Measurements from ENCODE around the gene LEUTX. TPM values are rescaled to one million over a fixed set of nuclear protein-coding genes. Genes with fewer than 3 reads are reported as not detected.

Gene LEUTX, protein sequence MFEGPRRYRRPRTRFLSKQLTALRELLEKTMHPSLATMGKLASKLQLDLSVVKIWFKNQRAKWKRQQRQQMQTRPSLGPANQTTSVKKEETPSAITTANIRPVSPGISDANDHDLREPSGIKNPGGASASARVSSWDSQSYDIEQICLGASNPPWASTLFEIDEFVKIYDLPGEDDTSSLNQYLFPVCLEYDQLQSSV
- not detected for total RNA-seq

DNA sequence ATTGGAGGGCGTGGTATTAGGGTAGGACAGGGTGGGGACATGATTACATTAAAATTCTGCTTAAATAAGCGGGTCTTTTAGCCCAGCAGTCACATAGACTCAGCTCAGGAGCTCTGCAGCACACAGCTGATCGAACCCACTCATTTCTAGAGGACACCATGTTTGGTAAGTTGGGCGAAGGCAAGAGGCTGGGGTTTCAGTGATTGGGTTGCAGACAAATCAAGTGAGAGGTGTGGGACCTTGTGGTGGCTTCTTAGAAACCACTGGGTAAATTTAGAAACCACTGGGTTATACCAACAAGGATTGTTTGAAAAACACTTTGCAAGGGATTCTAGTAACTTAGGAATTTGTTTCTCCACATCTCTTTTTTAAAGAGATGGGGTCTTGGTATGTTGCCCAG lies at the start of gene LEUTX:
Gene LEUTX (plus strand): TSS at position 92 of the 400 bp plus-strand sequence. CDS start 67 bp downstream, at position 159.
- CTCF ChIA-PET = interaction anchor here (0.7 kb wide), 1 partner anchor 14 kb away, joined by 5 read pairs; no protein-coding TSS in a partner anchor
- ATAC-seq (no peak), DNase-seq (peak; percentile 33)
- Mint-ChIP-seq H3K4me1 (ENCODE audit: low read depth) (peaks cover 15% of the 10 kb centered on the region), H3K4me3 (no peak within 1 kb of the TSS), H3K27me3 (ENCODE audit: low read depth) (peaks cover 34% of the 10 kb centered on the region), H3K36me3 (ENCODE audit: low read depth) (no peaks in the 10 kb centered on the region), H3K27ac (no peak within 1 kb of the TSS), H3K9me3 (ENCODE audit: insufficient read depth) (no peaks in the 10 kb centered on the region)
- POLR2A ChIA-PET = no interaction called here

DNA sequence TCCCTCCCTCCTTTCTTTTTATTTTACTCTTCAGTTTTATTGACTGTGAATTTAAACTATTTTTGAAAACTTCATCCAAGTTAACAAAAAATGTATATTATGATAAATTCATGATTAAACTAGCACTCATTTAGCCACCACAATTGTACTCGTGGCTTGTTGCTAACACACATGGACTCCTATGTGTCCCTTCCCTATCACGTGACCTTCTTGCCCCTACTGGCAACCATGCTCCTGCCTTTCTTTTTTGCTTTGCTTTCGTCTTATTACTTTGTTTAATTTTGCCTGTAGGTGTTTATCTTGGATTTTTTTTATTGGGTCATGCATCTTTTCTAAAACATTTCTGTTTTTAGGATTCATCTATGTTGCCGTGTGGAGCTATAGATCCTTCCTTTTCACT lies 49.1 kb upstream of the LEUTX start:
- Mint-ChIP-seq H3K36me3 (ENCODE audit: low read depth) (no peaks in the 10 kb centered on the region), H3K27ac (no peak overlapping the region), H3K27me3 (ENCODE audit: low read depth) (peaks cover 19% of the 10 kb centered on the region), H3K4me1 (ENCODE audit: low read depth) (no peaks in the 10 kb centered on the region), H3K4me3 (no peak overlapping the region), H3K9me3 (ENCODE audit: insufficient read depth) (no peaks in the 10 kb centered on the region)
- no peak for ATAC-seq
- ChIA-PET POLR2A (no interaction called here), CTCF (no interaction called here)
- no peak for DNase-seq

DNA sequence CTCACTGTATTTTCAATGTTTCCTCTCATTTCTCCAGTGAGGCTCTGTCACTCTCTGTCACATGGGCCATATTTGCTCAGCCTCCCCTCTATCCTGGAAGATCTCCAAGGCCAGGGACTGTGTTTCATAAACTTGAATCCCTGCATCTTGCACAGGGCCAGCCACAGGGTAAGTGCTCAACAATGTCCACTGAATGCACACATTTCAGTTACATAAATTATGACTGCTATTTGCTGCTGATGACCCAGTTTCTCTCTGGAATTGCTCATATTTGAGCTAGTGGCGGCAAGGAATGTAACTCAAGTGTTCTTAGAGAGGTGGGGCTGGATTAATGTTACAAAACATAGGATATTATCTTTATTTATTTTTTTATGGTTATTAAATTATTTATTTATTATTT lies 47.0 kb upstream of the LEUTX start:
- ATAC-seq (no peak), DNase-seq (no peak)
- ChIA-PET POLR2A (no interaction called here), CTCF (no interaction called here)
- Mint-ChIP-seq H3K36me3 (ENCODE audit: low read depth) (no peaks in the 10 kb centered on the region), H3K4me3 (no peak overlapping the region), H3K9me3 (ENCODE audit: insufficient read depth) (no peaks in the 10 kb centered on the region), H3K4me1 (ENCODE audit: low read depth) (no peaks in the 10 kb centered on the region), H3K27ac (no peak overlapping the region), H3K27me3 (ENCODE audit: low read depth) (peaks cover 9% of the 10 kb centered on the region)

DNA sequence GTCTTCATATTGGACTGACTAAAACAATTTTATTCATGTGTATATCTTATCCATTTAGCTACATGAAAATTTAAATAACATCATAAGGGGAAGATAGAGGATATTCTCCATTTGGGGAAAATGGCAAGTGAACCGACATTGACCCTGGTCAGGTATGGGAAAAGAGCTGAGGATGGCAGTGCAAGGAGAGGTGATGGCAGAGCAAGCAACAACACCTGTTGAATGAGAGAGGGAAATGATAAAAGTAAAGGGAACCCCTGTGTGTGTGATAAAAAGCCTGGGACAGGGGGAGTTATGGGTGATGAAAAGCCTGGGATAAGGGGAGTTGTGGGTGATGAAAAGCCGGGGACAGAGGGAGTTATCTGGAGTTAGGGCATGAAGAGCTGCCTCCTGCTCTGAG lies 44.8 kb upstream of the LEUTX start:
- Mint-ChIP-seq H3K36me3 (ENCODE audit: low read depth) (no peaks in the 10 kb centered on the region), H3K4me3 (no peak overlapping the region), H3K4me1 (ENCODE audit: low read depth) (no peaks in the 10 kb centered on the region), H3K27me3 (ENCODE audit: low read depth) (peaks cover 9% of the 10 kb centered on the region), H3K9me3 (ENCODE audit: insufficient read depth) (no peaks in the 10 kb centered on the region), H3K27ac (no peak overlapping the region)
- ChIA-PET CTCF (no interaction called here), POLR2A (no interaction called here)
- no peak for ATAC-seq
- no peak for DNase-seq

DNA sequence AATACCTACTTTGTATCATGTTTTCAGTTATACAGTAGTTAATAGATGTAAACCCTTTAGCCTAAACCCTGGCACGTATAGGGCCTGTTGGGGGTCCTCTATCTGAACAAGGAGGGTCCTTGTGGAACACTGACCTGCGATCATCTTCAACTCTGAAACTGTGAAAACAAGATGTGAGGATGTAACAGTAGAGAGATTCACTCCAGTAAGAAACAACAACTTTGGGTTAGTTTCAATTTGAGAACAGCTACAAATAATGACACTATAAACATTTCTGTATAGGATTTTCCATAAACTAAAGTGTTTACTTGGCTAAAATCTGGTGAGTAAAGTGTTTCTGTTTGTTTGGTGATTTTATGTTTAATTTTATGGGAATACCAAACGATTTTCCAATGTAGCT lies 43.0 kb upstream of the LEUTX start:
- CTCF ChIA-PET = no interaction called here
- DNase-seq (no peak), ATAC-seq (no peak)
- no peak overlapping the region for H3K27ac Mint-ChIP-seq
- POLR2A ChIA-PET = no interaction called here
- H3K9me3 Mint-ChIP-seq (ENCODE audit: insufficient read depth) = no peaks in the 10 kb centered on the region
- no peaks in the 10 kb centered on the region for H3K36me3 Mint-ChIP-seq (ENCODE audit: low read depth)
- peaks cover 5% of the 10 kb centered on the region for H3K27me3 Mint-ChIP-seq (ENCODE audit: low read depth)
- peaks cover 7% of the 10 kb centered on the region for H3K4me1 Mint-ChIP-seq (ENCODE audit: low read depth)
- H3K4me3 Mint-ChIP-seq = no peak overlapping the region

DNA sequence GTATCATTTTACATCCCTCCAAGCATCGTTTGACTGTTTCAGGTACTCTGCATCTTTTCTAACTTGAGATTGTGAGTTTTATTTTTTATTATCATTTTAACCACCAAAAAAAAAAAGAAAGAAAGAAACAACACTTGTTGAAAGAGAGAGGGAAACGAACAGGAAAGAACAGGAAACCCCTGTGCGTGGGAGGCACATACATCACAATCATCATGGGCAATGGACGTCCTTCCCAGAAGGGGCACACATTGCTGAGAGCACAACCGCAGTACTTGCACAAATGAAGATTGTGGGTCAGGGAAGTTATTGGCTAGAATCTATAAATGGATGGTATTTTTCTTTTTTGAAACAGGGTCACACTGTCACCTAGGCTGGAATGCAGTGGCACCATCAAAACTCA lies 42.6 kb upstream of the LEUTX start:
- H3K36me3 Mint-ChIP-seq (ENCODE audit: low read depth) = no peaks in the 10 kb centered on the region
- CTCF ChIA-PET = no interaction called here
- no peak for ATAC-seq
- peaks cover 7% of the 10 kb centered on the region for H3K4me1 Mint-ChIP-seq (ENCODE audit: low read depth)
- no peaks in the 10 kb centered on the region for H3K9me3 Mint-ChIP-seq (ENCODE audit: insufficient read depth)
- H3K27ac Mint-ChIP-seq = no peak overlapping the region
- no peak overlapping the region for H3K4me3 Mint-ChIP-seq
- peaks cover 6% of the 10 kb centered on the region for H3K27me3 Mint-ChIP-seq (ENCODE audit: low read depth)
- no peak for DNase-seq
- POLR2A ChIA-PET = no interaction called here

DNA sequence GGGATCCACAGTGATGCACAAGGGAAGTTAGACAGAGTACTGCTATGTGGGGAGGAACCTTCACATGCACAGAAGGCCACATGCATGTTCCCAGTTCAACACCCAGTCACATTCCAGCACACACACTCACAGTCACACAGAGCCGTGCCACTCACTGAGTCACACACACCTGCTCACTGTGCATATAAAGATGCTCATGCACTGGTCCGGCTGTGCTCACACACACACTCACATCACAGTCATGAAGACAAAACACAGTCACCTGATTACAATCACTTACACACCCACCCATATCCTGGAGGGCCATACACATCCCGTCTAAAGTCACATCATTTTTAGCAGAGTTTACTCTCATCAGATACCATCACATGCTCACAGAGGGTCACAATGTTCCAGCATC lies 41.3 kb upstream of the LEUTX start:
- DNase-seq (no peak), ATAC-seq (no peak)
- Mint-ChIP-seq H3K9me3 (ENCODE audit: insufficient read depth) (no peaks in the 10 kb centered on the region), H3K27me3 (ENCODE audit: low read depth) (peaks cover 12% of the 10 kb centered on the region), H3K36me3 (ENCODE audit: low read depth) (no peaks in the 10 kb centered on the region), H3K4me1 (ENCODE audit: low read depth) (peaks cover 7% of the 10 kb centered on the region), H3K4me3 (no peak overlapping the region), H3K27ac (no peak overlapping the region)
- POLR2A ChIA-PET = no interaction called here
- CTCF ChIA-PET = interaction anchor here (0.7 kb wide), 1 partner anchor 272 kb away, joined by 3 read pairs; no protein-coding TSS in a partner anchor

DNA sequence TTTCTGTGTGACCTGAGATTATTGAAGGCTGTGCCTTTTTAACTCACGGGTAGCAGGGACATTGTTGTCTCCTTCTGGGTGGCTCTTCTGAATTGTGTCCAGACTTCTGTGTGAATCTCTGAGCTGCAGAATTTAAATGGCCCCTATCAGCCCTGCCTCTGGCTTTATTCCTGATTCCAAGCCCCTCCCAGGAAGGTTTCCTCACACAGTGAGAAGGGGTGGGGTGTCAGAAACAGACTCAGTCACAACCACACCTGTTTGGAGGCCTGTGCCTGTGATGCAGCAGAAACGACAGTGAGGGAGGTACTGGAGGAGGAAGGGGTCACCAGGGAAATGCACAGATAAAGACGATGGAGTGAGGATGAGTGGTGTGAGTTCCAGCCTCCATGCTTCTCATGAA lies 40.8 kb upstream of the LEUTX start, which contains the start of gene CLC:
Gene CLC (minus strand): TSS at position 139 of the 400 bp plus-strand sequence. CDS start 77 bp downstream, at position 62.
- no peaks in the 10 kb centered on the region for H3K36me3 Mint-ChIP-seq (ENCODE audit: low read depth)
- POLR2A ChIA-PET = no interaction called here
- H3K4me1 Mint-ChIP-seq (ENCODE audit: low read depth) = peaks cover 7% of the 10 kb centered on the region
- no peak for ATAC-seq
- no peaks in the 10 kb centered on the region for H3K9me3 Mint-ChIP-seq (ENCODE audit: insufficient read depth)
- H3K27ac Mint-ChIP-seq = no peak within 1 kb of the TSS
- H3K27me3 Mint-ChIP-seq (ENCODE audit: low read depth) = peaks cover 15% of the 10 kb centered on the region
- CTCF ChIA-PET = no interaction called here
- no peak for DNase-seq
- no peak within 1 kb of the TSS for H3K4me3 Mint-ChIP-seq

DNA sequence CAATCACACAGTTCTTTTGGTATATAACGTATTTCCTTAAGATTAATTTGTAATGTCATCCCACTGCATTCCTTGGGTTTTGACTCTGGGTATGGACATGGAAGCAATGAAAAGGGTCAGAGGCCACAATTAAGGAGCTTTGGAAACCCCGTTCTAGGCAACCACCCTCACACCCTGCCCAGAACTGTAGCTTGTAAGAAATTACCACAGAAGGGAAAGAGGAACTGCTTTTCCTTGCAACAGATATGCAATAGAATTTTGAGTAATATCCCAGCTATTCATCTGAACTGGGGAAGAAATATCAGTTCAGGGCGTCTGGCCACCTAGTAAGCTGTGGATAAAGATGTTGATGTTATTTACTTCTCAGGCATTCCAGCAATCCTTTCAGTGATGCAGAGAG lies 39.8 kb upstream of the LEUTX start:
- peaks cover 18% of the 10 kb centered on the region for H3K27me3 Mint-ChIP-seq (ENCODE audit: low read depth)
- H3K4me3 Mint-ChIP-seq = no peak overlapping the region
- ATAC-seq = no peak
- no peak overlapping the region for H3K27ac Mint-ChIP-seq
- no peaks in the 10 kb centered on the region for H3K9me3 Mint-ChIP-seq (ENCODE audit: insufficient read depth)
- peaks cover 7% of the 10 kb centered on the region for H3K4me1 Mint-ChIP-seq (ENCODE audit: low read depth)
- H3K36me3 Mint-ChIP-seq (ENCODE audit: low read depth) = no peaks in the 10 kb centered on the region
- no peak for DNase-seq
- ChIA-PET POLR2A (no interaction called here), CTCF (no interaction called here)

DNA sequence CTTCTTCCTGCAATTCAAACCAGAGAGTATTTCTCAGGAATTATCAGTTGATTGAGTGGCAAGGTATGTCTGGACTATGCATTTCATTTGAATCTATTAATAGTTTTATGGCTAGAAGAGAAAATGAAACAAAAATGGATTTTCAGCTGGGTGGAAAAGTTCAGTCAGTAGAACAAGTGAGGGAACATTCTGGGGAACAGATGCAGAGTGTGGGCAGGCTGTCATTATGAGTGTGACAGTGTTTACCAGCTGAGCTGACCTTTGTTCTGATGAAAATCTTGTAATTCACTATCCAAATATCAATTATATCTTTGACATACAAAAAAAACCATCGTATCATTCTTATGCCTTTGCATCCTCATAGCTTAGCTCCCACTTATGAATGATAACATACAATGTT lies 38.3 kb upstream of the LEUTX start:
- peaks cover 21% of the 10 kb centered on the region for H3K27me3 Mint-ChIP-seq (ENCODE audit: low read depth)
- H3K36me3 Mint-ChIP-seq (ENCODE audit: low read depth) = no peaks in the 10 kb centered on the region
- no peak overlapping the region for H3K27ac Mint-ChIP-seq
- H3K4me3 Mint-ChIP-seq = no peak overlapping the region
- peaks cover 7% of the 10 kb centered on the region for H3K4me1 Mint-ChIP-seq (ENCODE audit: low read depth)
- DNase-seq = no peak
- H3K9me3 Mint-ChIP-seq (ENCODE audit: insufficient read depth) = no peaks in the 10 kb centered on the region
- no peak for ATAC-seq
- ChIA-PET CTCF (interaction anchor here (0.7 kb wide), 1 partner anchor 24 kb away, joined by 3 read pairs; no protein-coding TSS in a partner anchor), POLR2A (no interaction called here)

DNA sequence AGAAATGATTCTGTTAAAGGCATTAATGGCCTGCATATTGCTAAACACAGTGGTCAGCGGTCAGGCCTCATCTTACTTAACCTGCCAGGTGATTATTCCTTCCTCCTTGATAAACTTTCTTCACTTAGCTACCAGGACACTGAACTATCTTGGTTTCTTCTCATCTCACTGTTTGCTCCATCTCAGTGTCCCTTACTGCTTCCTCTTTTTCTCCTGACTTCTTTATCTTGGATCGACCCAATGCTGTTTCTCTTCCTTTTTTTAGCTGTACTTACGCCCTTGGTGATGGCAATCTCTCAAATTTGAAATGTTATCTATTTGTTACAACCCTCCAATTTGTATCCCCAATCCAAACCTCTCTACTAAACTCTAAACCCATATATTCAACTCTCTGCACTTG lies 33.0 kb upstream of the LEUTX start:
- POLR2A ChIA-PET = no interaction called here
- ATAC-seq (no peak), DNase-seq (no peak)
- Mint-ChIP-seq H3K27me3 (ENCODE audit: low read depth) (peaks cover 40% of the 10 kb centered on the region), H3K36me3 (ENCODE audit: low read depth) (no peaks in the 10 kb centered on the region), H3K9me3 (ENCODE audit: insufficient read depth) (no peaks in the 10 kb centered on the region), H3K4me1 (ENCODE audit: low read depth) (no peaks in the 10 kb centered on the region), H3K27ac (no peak overlapping the region), H3K4me3 (no peak overlapping the region)
- CTCF ChIA-PET = no interaction called here

DNA sequence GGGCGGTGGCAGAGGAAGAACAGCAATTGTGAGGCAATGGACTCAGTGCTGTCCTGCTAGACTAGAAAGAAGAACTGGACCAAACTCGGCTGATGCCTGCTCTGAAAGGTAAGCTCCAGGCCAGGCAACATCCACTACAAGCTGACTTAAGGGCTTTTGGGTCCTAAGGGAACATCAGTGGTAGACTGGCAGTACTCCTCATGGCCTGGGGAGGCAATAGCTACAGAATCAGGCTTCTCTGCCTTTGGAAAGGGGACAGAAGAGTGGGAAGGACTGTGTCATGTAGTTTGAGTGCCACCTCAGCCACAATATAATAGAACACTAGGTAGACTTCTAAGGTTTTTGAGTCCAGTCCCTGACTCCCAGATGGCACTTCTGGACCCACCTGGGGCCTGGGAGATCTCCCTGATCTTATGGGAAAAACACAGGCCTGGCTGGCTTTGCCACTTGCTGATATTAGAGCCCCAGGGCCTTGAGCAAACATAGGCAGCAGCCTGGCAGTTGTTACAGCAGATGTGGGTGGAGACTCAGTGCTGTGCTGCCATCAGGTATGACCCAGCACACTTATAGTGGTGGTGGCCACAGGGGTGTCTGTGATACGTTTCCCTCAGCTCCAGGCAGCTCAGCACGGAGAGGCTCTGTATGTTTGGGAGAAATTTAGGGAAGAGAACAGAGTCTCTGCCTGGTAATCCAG lies 31.7 kb upstream of the LEUTX start:
- Mint-ChIP-seq H3K4me1 (ENCODE audit: low read depth) (no peaks in the 10 kb centered on the region), H3K9me3 (ENCODE audit: insufficient read depth) (no peaks in the 10 kb centered on the region), H3K27ac (no peak overlapping the region), H3K36me3 (ENCODE audit: low read depth) (no peaks in the 10 kb centered on the region), H3K4me3 (no peak overlapping the region), H3K27me3 (ENCODE audit: low read depth) (peaks cover 34% of the 10 kb centered on the region)
- ChIA-PET CTCF (no interaction called here), POLR2A (no interaction called here)
- ATAC-seq (no peak), DNase-seq (no peak)

DNA sequence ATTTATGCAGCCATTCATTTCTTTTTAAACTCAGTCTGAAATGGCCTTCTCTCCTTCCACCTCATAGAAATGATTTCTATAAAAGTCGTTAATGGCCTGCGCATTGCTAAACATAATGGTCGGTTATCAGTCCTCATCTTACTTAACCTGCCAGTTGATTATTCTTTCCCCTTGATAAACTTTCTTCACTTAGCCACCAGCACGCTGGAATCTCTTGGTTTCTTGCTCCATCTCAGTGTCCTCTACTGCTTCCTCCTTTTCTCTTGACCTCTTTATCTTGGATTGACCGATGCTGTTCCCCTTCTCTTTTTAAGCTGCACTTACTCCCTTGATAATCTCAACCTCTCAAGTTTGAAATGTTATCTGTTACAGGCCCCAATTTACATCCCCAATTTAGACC lies 28.7 kb upstream of the LEUTX start:
- DNase-seq (no peak), ATAC-seq (no peak)
- POLR2A ChIA-PET = no interaction called here
- CTCF ChIA-PET = no interaction called here
- Mint-ChIP-seq H3K4me3 (no peak overlapping the region), H3K9me3 (ENCODE audit: insufficient read depth) (no peaks in the 10 kb centered on the region), H3K27ac (no peak overlapping the region), H3K36me3 (ENCODE audit: low read depth) (no peaks in the 10 kb centered on the region), H3K27me3 (ENCODE audit: low read depth) (peaks cover 32% of the 10 kb centered on the region), H3K4me1 (ENCODE audit: low read depth) (no peaks in the 10 kb centered on the region)

Measured in activated CD8-positive, alpha-beta T cell treated with anti-CD3 and anti-CD28 coated beads, Interleukin-2, amount 10 ng/mL, durations not matched to agents 7 days and 5 days (primary cell).